OCI-LY3 (cell line): Measurements from ENCODE around the gene OPN1LW.

Experiments
- H2AFZ ChIP-seq: fragments of 200-600, 300-600 bp; shearing (Covaris generic); 2 replicates; pipeline ENCODE4 v1.6.0; 2014; ENCODE audit warnings: antibody characterized with exemption, low read depth, low read length
- H3K27ac ChIP-seq: fragments of 200-600, 300-600 bp; sonication (generic); 2 replicates; pipeline ENCODE4 v1.5.1; 2014; ENCODE audit warnings: mild to moderate bottlenecking, low read length, moderate library complexity, mixed read lengths
- H3K27me3 ChIP-seq: fragments of 200-600, 300-600 bp; sonication (generic); 2 replicates; pipeline ENCODE4 v1.6.1; 2014; ENCODE audit warnings: low read depth, low read length, mixed read lengths
- H3K36me3 ChIP-seq: fragments of 200-600, 300-600 bp; sonication (generic); replicated peaks from 2 replicates; pipeline ENCODE3; 2014; ENCODE audit warnings: low read depth, low read length, mixed read lengths
- H3K4me1 ChIP-seq: fragments of 300-600, 200-600 bp; sonication (generic); 2 replicates; pipeline ENCODE4 v1.6.1; 2014; ENCODE audit warnings: low read length, mixed read lengths
- H3K4me2 ChIP-seq: fragments of 200-600, 300-600 bp; sonication (generic); 2 replicates; pipeline ENCODE4 v1.6.1; 2014; ENCODE audit warnings: low read length, mixed read lengths
- H3K4me3 ChIP-seq: fragments of 300-600, 200-600 bp; sonication (generic); 2 replicates; pipeline ENCODE4 v1.5.1; 2014; ENCODE audit warnings: antibody characterized with exemption, mild to moderate bottlenecking, low read length, moderate library complexity
- H3K79me2 ChIP-seq: fragments of 300-600, 200-600 bp; shearing (Covaris generic); 2 replicates; pipeline ENCODE4 v1.6.1; 2014; ENCODE audit warnings: mild to moderate bottlenecking, low read length, mixed read lengths
- H3K9ac ChIP-seq: fragments of 300-600, 200-600 bp; shearing (Covaris generic); 2 replicates; pipeline ENCODE4 v1.6.0; 2014; ENCODE audit warnings: mild to moderate bottlenecking, low read length, moderate library complexity
- H3K9me3 ChIP-seq: fragments of 200-600, 300-600 bp; shearing (Covaris generic); 2 replicates; pipeline ENCODE4 v1.6.1; 2014; ENCODE audit warnings: low read length, mixed read lengths; ENCODE audit not compliant: insufficient read depth
- H4K20me1 ChIP-seq: fragments of 200-600, 300-600 bp; sonication (generic); 2 replicates; pipeline ENCODE4 v1.6.1; 2016; ENCODE audit warnings: low read length, mixed read lengths; ENCODE audit not compliant: insufficient read depth
- CTCF ChIP-seq: fragments of 200-600, 300-600 bp; sonication (generic); IDR thresholded peaks from 2 replicates; pipeline ENCODE4 v1.5.1; 2014; ENCODE audit warnings: antibody characterized with exemption, low read length, low read depth
- EZH2phosphoT487 ChIP-seq: fragments of 200-600 bp; shearing (Covaris generic); IDR thresholded peaks from 2 replicates; pipeline ENCODE4 v1.6.1; 2018; ENCODE audit warnings: antibody characterized with exemption, mixed run types, low read depth

Gene OPN1LW

GRCh38 chrX:154125391-154126040 is 18.5 kb upstream of the OPN1LW start:
- Histone ChIP-seq H3K27me3 (no peaks in the 10 kb centered on the region), H3K9ac (no peak overlapping the region), H3K4me1 (no peaks in the 10 kb centered on the region), H4K20me1 (no peaks in the 10 kb centered on the region), H3K79me2 (no peaks in the 10 kb centered on the region), H2AFZ (no peak overlapping the region), H3K27ac (no peak overlapping the region), H3K9me3 (no peaks in the 10 kb centered on the region), H3K36me3 (no peaks in the 10 kb centered on the region), H3K4me2 (no peak overlapping the region), H3K4me3 (no peak overlapping the region)
- TF ChIP-seq EZH2phosphoT487 (no peak), CTCF (no peak)

DNA sequence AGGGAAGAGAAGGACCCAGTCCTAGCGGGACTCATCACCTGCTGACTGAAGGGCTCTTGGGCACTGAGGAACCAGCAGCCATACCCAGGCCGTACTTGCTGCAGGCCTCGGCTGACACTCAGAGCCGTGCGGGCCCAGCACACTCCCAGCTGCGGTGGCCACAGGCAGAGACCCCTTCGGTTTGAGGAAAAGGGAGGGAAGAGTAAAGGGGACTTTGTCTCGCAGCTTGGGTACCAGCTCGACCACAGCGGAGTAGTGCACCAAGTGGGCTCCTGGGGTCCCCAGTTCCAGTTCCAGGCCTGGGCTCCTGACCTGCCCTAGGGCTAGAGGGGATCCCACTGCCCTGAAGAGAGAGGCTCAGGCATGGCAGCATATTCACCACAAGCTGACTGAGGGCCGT is 17.9 kb upstream of the OPN1LW start:
- no peak overlapping the region for H3K4me2 ChIP-seq
- no peak overlapping the region for H3K4me3 ChIP-seq
- no peak overlapping the region for H3K9ac ChIP-seq
- no peaks in the 10 kb centered on the region for H3K9me3 ChIP-seq
- no peak overlapping the region for H2AFZ ChIP-seq
- H3K27ac ChIP-seq, result no peak overlapping the region
- no peaks in the 10 kb centered on the region for H3K4me1 ChIP-seq
- no peaks in the 10 kb centered on the region for H4K20me1 ChIP-seq
- TF ChIP-seq CTCF (no peak), EZH2phosphoT487 (no peak)
- H3K36me3 ChIP-seq, result no peaks in the 10 kb centered on the region
- no peaks in the 10 kb centered on the region for H3K27me3 ChIP-seq
- no peaks in the 10 kb centered on the region for H3K79me2 ChIP-seq

GRCh38 chrX:154131955-154132354 is 12.1 kb upstream of the OPN1LW start:
- TF ChIP-seq CTCF (no peak), EZH2phosphoT487 (no peak)
- no peaks in the 10 kb centered on the region for H3K4me1 ChIP-seq
- no peak overlapping the region for H3K4me3 ChIP-seq
- no peaks in the 10 kb centered on the region for H3K79me2 ChIP-seq
- peaks cover 9% of the 10 kb centered on the region for H3K27me3 ChIP-seq
- no peaks in the 10 kb centered on the region for H4K20me1 ChIP-seq
- no peak overlapping the region for H3K4me2 ChIP-seq
- H2AFZ ChIP-seq, result no peak overlapping the region
- no peak overlapping the region for H3K27ac ChIP-seq
- H3K36me3 ChIP-seq, result no peaks in the 10 kb centered on the region
- no peaks in the 10 kb centered on the region for H3K9me3 ChIP-seq
- no peak overlapping the region for H3K9ac ChIP-seq

- H3K27ac ChIP-seq, result no peak overlapping the region
- H3K4me1 ChIP-seq, result no peaks in the 10 kb centered on the region
- H3K36me3 ChIP-seq, result no peaks in the 10 kb centered on the region
- peaks cover 9% of the 10 kb centered on the region for H3K27me3 ChIP-seq
- H3K79me2 ChIP-seq, result no peaks in the 10 kb centered on the region
- no peaks in the 10 kb centered on the region for H4K20me1 ChIP-seq
- no peak overlapping the region for H3K4me2 ChIP-seq
- TF ChIP-seq CTCF (no peak), EZH2phosphoT487 (no peak)
- H2AFZ ChIP-seq, result no peak overlapping the region
- no peaks in the 10 kb centered on the region for H3K9me3 ChIP-seq
- H3K4me3 ChIP-seq, result no peak overlapping the region
- no peak overlapping the region for H3K9ac ChIP-seq
Observed at GRCh38 chrX:154132366-154132765, 11.7 kb upstream of the OPN1LW start.
